Measurements from ENCODE around the gene RAMP1.

DNA sequence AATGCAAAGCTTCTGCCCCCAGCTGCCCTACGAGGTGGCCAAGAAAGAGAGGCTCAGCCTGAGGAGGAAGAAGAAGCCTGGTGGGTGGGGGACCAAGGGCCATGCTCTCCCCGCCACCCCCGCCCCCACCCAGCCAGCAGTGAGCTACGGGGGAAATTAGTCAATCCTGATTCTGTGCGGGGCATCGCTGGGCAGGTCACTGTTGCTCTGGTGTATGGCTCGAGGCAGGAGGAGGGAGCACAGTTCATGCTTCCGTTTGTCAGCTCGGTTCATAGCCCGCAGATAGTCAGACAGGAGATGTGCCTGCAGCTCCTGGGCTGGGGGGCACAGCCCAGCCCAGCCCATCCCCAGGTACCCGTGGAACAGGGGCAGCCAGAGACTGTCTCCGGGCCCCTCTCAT lies 17.1 kb downstream of the RAMP1 start:
- TF ChIP-seq, protein P1, sequence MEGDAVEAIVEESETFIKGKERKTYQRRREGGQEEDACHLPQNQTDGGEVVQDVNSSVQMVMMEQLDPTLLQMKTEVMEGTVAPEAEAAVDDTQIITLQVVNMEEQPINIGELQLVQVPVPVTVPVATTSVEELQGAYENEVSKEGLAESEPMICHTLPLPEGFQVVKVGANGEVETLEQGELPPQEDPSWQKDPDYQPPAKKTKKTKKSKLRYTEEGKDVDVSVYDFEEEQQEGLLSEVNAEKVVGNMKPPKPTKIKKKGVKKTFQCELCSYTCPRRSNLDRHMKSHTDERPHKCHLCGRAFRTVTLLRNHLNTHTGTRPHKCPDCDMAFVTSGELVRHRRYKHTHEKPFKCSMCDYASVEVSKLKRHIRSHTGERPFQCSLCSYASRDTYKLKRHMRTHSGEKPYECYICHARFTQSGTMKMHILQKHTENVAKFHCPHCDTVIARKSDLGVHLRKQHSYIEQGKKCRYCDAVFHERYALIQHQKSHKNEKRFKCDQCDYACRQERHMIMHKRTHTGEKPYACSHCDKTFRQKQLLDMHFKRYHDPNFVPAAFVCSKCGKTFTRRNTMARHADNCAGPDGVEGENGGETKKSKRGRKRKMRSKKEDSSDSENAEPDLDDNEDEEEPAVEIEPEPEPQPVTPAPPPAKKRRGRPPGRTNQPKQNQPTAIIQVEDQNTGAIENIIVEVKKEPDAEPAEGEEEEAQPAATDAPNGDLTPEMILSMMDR (IDR thresholded peaks at IDR 0.05), result no peak
- TF ChIP-seq POLR2A (IDR thresholded peaks at IDR 0.05), result no peak

All from thyroid gland (tissue), 4 donors.